ENCODE results near the gene ESAM. TPM values are rescaled to one million over a fixed set of nuclear protein-coding genes. Genes with fewer than 3 reads are reported as not detected.

ESAM gene
- total RNA-seq, 4 donors from 2014 or later: 18.7 to 91.6 (median 47.7) TPM

GRCh38 chr11:124769806-124770774 lies 8.0 kb upstream of the ESAM start:
- no peaks in the 10 kb centered on the region for H3K36me3 ChIP-seq

DNA sequence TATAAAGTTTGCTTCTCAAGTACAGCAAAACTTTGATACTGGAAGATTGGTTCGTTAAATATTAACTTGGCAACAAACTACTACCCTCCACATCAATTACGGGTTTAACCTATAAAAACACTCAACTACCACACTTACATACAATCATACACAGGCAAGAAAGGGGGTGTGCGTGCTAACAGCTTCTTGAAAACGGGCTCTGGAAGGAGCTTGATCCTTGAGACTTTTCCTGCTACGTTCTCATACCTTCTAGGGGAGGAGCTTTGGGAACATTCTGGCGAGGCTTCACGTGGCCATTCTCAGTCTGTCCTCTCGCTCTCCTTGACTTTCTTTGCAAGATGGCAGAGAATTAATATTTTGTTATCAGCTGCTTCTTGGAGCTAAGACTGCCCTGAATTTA lies 6.8 kb upstream of the ESAM start:
- Histone ChIP-seq H3K36me3 (no peaks in the 10 kb centered on the region), H3K27ac (no peak overlapping the region), H3K27me3 (no peaks in the 10 kb centered on the region), H3K4me1 (no peaks in the 10 kb centered on the region), H3K9me3 (no peaks in the 10 kb centered on the region), H3K4me3 (no peak overlapping the region)
- intact Hi-C loops (cut with DNase I; ENCODE audit: low total_unique reads): no loop called here
- no peak for DNase-seq
- TF ChIP-seq POLR2A (IDR thresholded peaks at IDR 0.05) (no peak), CTCF (IDR thresholded peaks at IDR 0.05) (no peak)

More at GRCh38 chr11:124769806-124770774, 8.0 kb upstream of the ESAM start:
- no peak for TF ChIP-seq POLR2A (IDR thresholded peaks at IDR 0.05)
- no peak for TF ChIP-seq CTCF (IDR thresholded peaks at IDR 0.05)
- H3K27me3 ChIP-seq: no peaks in the 10 kb centered on the region
- DNase-seq: no peak
- no peaks in the 10 kb centered on the region for H3K9me3 ChIP-seq
- no peak overlapping the region for H3K27ac ChIP-seq
- intact Hi-C loops (cut with DNase I; ENCODE audit: low total_unique reads): no loop called here
- no peaks in the 10 kb centered on the region for H3K4me1 ChIP-seq
- H3K4me3 ChIP-seq: no peak overlapping the region

- no peak for DNase-seq
- intact Hi-C loops (cut with DNase I; ENCODE audit: low total_unique reads): no loop called here
- H3K36me3 ChIP-seq: no peaks in the 10 kb centered on the region
- H3K4me3 ChIP-seq: no peak overlapping the region
- peaks cover 0 to 15% of the 10 kb centered on the region in 2 donors for H3K4me1 ChIP-seq
- H3K9me3 ChIP-seq: no peaks in the 10 kb centered on the region
- no peak overlapping the region for H3K27ac ChIP-seq
- peaks cover 0 to 7% of the 10 kb centered on the region in 2 donors for H3K27me3 ChIP-seq
- TF ChIP-seq CTCF (IDR thresholded peaks at IDR 0.05): no peak
- no peak for TF ChIP-seq POLR2A (IDR thresholded peaks at IDR 0.05)
Measured at GRCh38 chr11:124766156-124766555, 4.1 kb upstream of the ESAM start.

GRCh38 chr11:124763156-124763947 lies 1.3 kb upstream of the ESAM start:
- Histone ChIP-seq H3K27ac (peak overlapping the region; percentile 84 to 87), H3K36me3 (no peaks in the 10 kb centered on the region), H3K9me3 (no peaks in the 10 kb centered on the region), H3K4me3 (peak overlapping the region; percentile 38 to 54), H3K27me3 (peaks cover 7 to 22% of the 10 kb centered on the region in 2 donors), H3K4me1 (peaks cover 0 to 23% of the 10 kb centered on the region in 2 donors)
- TF ChIP-seq POLR2A (IDR thresholded peaks at IDR 0.05) (no peak), CTCF (IDR thresholded peaks at IDR 0.05) (peak; percentile 62 to 77 (median 74))
- peak; percentile 84 to 85 for DNase-seq
- intact Hi-C loops (cut with DNase I; ENCODE audit: low total_unique reads): loop anchor here (2.0 kb wide), 1 partner anchor 95 kb away; no protein-coding TSS in a partner anchor
